ENCODE data around the gene MT1F. TPM values are rescaled to one million over a fixed set of nuclear protein-coding genes. Genes with fewer than 3 reads are reported as not detected.
A peak's percentile ranks its signal among the peaks of the same experiment; 100 is the strongest.

Gene MT1F
- total and polyA plus RNA-seq, 2 of the 4 experiments (the other 2 are of a cell fraction): 0.56 TPM; not detected in 1

- no peak for TF ChIP-seq RAD21 (IDR thresholded peaks at IDR 0.05; ENCODE audit: low read length)
These were observed 47.6 kb upstream of the MT1F start (continued) for GRCh38 chr16:56610017-56610608.

- Histone ChIP-seq H2AK5ac (ENCODE audit: low read depth, low read length) (peak overlapping the region; percentile 73), H3K4me3 (ENCODE audit: insufficient read depth, low read depth, low read length) (peak overlapping the region; percentile 35; the same call in 1 of the 2 replicates), H3K27ac (ENCODE audit: insufficient read depth, low read length) (peak overlapping the region; percentile 70), H3K23ac (ENCODE audit: low read depth, low read length) (peak overlapping the region; percentile 89), H2AK9ac (replicated peaks; ENCODE audit: low read depth, low read length, poor library complexity) (peak overlapping the region; percentile 21), H3K9me1 (ENCODE audit: insufficient read depth, low read length) (peaks cover 20% of the 10 kb centered on the region), H4K20me1 (ENCODE audit: insufficient read depth, low read length) (peaks cover 11% of the 10 kb centered on the region), H2AFZ (replicated peaks; ENCODE audit: low read length, poor library complexity) (peak overlapping the region; percentile 52), H4K5ac (ENCODE audit: low read depth, low read length) (peak overlapping the region; percentile 88), H3K4me2 (ENCODE audit: low read depth, low read length) (peak overlapping the region; percentile 78), H3K4me1 (ENCODE audit: control insufficient read depth, insufficient read depth, low read length) (peaks cover 36% of the 10 kb centered on the region), H2BK120ac (ENCODE audit: low read depth, low read length) (peak overlapping the region; percentile 96), H2BK5ac (ENCODE audit: low read depth, low read length, poor library complexity, severe bottlenecking) (peak overlapping the region; percentile 98), H3K9me3 (ENCODE audit: control insufficient read depth, insufficient read depth, low read length) (no peaks in the 10 kb centered on the region), H3K18ac (ENCODE audit: low read depth, low read length) (peak overlapping the region; percentile 90), H4K91ac (ENCODE audit: insufficient read depth, low read depth, low read length) (peak overlapping the region; percentile 90), H3K36me3 (ENCODE audit: control insufficient read depth, insufficient read depth, low read length) (no peaks in the 10 kb centered on the region), H2BK15ac (ENCODE audit: low read depth, low read length) (peak overlapping the region; percentile 55), H3K79me1 (ENCODE audit: low read depth in 1 of 2, low read length in 2 of 2) (peaks cover 2 to 51% of the 10 kb centered on the region in 2 experiments; a peak in 3 of 4 replicates), H3K9ac (ENCODE audit: low read depth, low read length) (peak overlapping the region; percentile 28), H3K4ac (ENCODE audit: low read depth, low read length) (peak overlapping the region; percentile 82), H3K14ac (replicated peaks; ENCODE audit: low read depth, low read length) (peak overlapping the region; percentile 83), H2BK20ac (ENCODE audit: low read depth, low read length) (peak overlapping the region; percentile 71), H4K8ac (ENCODE audit: low read depth in 2 of 2, low read length in 2 of 2) (peak overlapping the region; percentile 37 to 81), H3K27me3 (ENCODE audit: control insufficient read depth, insufficient read depth, low read length) (no peaks in the 10 kb centered on the region), H3K56ac (ENCODE audit: extremely low read depth, insufficient read depth, low read length) (peak overlapping the region; percentile 73)
- BruUV-seq (replicated peaks): no TSS peak
- in situ Hi-C loops (cut with MboI; ENCODE audit: low sequenced_read_pairs): no loop called here
- dilution Hi-C loops (cut with HindIII; ENCODE audit: low sequenced_read_pairs, unreplicated experiment): no loop called here
- DNase-seq (peak; percentile 71), ATAC-seq (ENCODE audit: low read depth) (no peak)
- POLR2A ChIA-PET (ENCODE audit: unreplicated experiment): no interaction called here
- no CpG with 5 or more reads among the region's 2 CpGs for WGBS, 2 experiments (ENCODE audit: extremely low coverage in 2 of 2, insufficient read length in 1 of 2)
- intact Hi-C loops (cut with micrococcal nuclease): no loop called here
- CTCF ChIA-PET: interaction anchor here (1.6 kb wide), 1 partner anchor 10 kb away, joined by 4 read pairs; no protein-coding TSS in a partner anchor
- TF ChIP-seq RFX5 (IDR thresholded peaks at IDR 0.05; ENCODE audit: low read depth, low read length) (no peak), CEBPB (IDR thresholded peaks at IDR 0.05; ENCODE audit: low read depth, low read length) (no peak), BHLHE40 (IDR thresholded peaks at IDR 0.05; ENCODE audit: low read depth, low read length) (no peak), ELK1 (IDR thresholded peaks at IDR 0.05; ENCODE audit: borderline replicate concordance, low read depth, low read length) (no peak), USF2 (IDR thresholded peaks at IDR 0.05; ENCODE audit: low read depth, low read length) (no peak), CTCF (conservative IDR thresholded peaks at IDR 0.05; ENCODE audit: low read depth, low read length) (no peak), FOS (IDR thresholded peaks at IDR 0.05; ENCODE audit: low read depth, low read length) (no peak), MAFK (IDR thresholded peaks at IDR 0.05; ENCODE audit: low read depth, low read length) (no peak), CHD1 (IDR thresholded peaks at IDR 0.05; ENCODE audit: low read depth, low read length) (no peak), POLR2A (IDR thresholded peaks at IDR 0.05; ENCODE audit: low read depth, low read length) (no peak), NFE2L2 (IDR thresholded peaks at IDR 0.05; ENCODE audit: low read depth, low read length) (no peak), RCOR1 (IDR thresholded peaks at IDR 0.05; ENCODE audit: insufficient replicate concordance, low read length) (no peak), RAD21 (IDR thresholded peaks at IDR 0.05; ENCODE audit: low read length) (no peak)
These were observed 47.1 kb upstream of the MT1F start for GRCh38 chr16:56610609-56611111.
